Inflammatory macrophage treated with lipopolysaccharide for 1 hour (primary cell): ENCODE results near the gene CLEC16A.
A peak's percentile ranks its signal among the peaks of the same experiment; 100 is the strongest.

Experiments used
- DNase-seq, 2 donors: peaks; one replicate each; pipeline ENCODE4 v3.0.0-alpha.2; 2020 to 2022

CLEC16A gene

GRCh38 chr16:10966559-10966958 lies 22.2 kb downstream of the CLEC16A start:
- peak in 1 of 2 donors; percentile 35 for DNase-seq

GRCh38 chr16:10967986-10968385 lies 23.6 kb downstream of the CLEC16A start:
- DNase-seq, result no peak

GRCh38 chr16:10968498-10968897 lies 24.1 kb downstream of the CLEC16A start:
- DNase-seq, result peak; percentile 55 to 74

- peak; percentile 58 to 75 for DNase-seq
Measured at GRCh38 chr16:10969615-10970014, 25.3 kb downstream of the CLEC16A start.

GRCh38 chr16:10970065-10970464 lies 25.7 kb downstream of the CLEC16A start:
- DNase-seq, result peak in 1 of 2 donors; percentile 15

- peak; percentile 42 to 78 for DNase-seq
Measured at GRCh38 chr16:10971560-10971961, 27.2 kb downstream of the CLEC16A start.

GRCh38 chr16:10972108-10972818 lies 27.9 kb downstream of the CLEC16A start:
- DNase-seq, result no peak

GRCh38 chr16:10972819-10973464 lies 28.6 kb downstream of the CLEC16A start:
- DNase-seq, result no peak

GRCh38 chr16:10976634-10977033 lies 32.3 kb downstream of the CLEC16A start:
- DNase-seq, result no peak

- no peak for DNase-seq
Measured at GRCh38 chr16:10978124-10978523, 33.8 kb downstream of the CLEC16A start.

GRCh38 chr16:10978871-10979446 lies 34.6 kb downstream of the CLEC16A start:
- DNase-seq, result no peak

GRCh38 chr16:10979717-10980601 lies 35.6 kb downstream of the CLEC16A start:
- no peak for DNase-seq

- no peak for DNase-seq
Measured at GRCh38 chr16:10980813-10981212, 36.4 kb downstream of the CLEC16A start.

- peak in 1 of 2 donors; percentile 17 for DNase-seq
Measured at GRCh38 chr16:10981697-10982216, 37.4 kb downstream of the CLEC16A start.

GRCh38 chr16:10982465-10983150 lies 38.2 kb downstream of the CLEC16A start:
- no peak for DNase-seq

- no peak for DNase-seq
Measured at GRCh38 chr16:10983159-10983558, 38.8 kb downstream of the CLEC16A start.

GRCh38 chr16:10984509-10984908 lies 40.1 kb downstream of the CLEC16A start:
- no peak for DNase-seq

- DNase-seq, result no peak
Measured at GRCh38 chr16:10987361-10988163, 43.2 kb downstream of the CLEC16A start.

- DNase-seq, result no peak
Measured at GRCh38 chr16:10988164-10988803, 43.9 kb downstream of the CLEC16A start.

GRCh38 chr16:10988879-10989278 lies 44.5 kb downstream of the CLEC16A start:
- DNase-seq, result no peak

- DNase-seq, result no peak
Measured at GRCh38 chr16:10989559-10989958, 45.2 kb downstream of the CLEC16A start.
